ENCODE measurements around the gene ZBTB46. TPM values are rescaled to one million over a fixed set of nuclear protein-coding genes. Genes with fewer than 3 reads are reported as not detected.
A peak's percentile ranks its signal among the peaks of the same experiment; 100 is the strongest.

ZBTB46 gene
- total and polyA plus RNA-seq, 10 of the 15 experiments (the other 5 are each of a cell fraction or from before 2014, with no cell fraction given): 0.15 to 0.92 (median 0.34) TPM

DNA sequence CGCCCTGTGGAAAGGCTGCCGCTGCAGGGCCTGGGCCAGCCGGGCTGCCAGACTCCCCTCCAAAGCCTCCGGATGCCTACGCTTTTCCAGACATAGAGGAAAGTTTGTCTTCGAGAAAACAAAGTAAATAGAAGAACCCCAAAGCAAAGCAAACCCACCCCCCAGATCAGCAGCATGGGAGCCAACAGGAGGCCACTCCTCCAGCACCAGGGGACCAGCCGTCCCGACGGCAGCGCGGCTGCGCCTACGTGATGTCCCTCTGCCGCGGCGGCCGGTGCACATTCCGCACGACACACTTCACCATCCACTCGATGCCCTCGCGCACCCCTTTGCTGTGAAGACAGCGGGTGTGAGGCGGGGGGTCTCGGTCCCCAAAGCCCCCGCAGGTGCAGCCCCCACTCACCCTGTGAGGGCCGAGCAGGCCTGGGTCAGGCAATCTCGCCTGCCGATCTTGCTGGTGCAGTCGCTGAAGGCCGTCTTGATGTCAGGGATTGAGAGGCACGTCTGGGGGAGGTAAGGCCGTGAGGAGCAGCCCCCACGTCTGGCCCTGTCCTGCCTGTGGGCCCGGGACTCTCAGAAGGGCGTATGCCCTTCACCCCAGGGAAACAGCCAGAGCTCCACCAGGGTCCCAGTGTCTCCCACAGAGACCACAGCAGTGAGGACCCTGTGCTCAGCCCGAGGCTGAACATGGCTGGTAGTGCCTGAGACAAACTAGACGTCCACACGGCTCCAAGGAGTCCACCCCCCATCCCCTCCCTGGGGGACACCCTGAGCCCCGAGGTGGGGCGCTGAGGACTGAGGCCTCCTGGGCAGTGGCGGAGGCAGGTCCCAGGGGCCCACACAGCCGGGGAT, 130.6 kb downstream of the ZBTB46 start:
- DNase-seq (ENCODE audit: low read depth, low spot score) (no peak), FAIRE-seq (no peak), ATAC-seq (no peak)
- ChIA-PET CTCF (no interaction called here), POLR2A (interaction anchor here (0.6 kb wide), 1 partner anchor 191 kb away, joined by 4 read pairs; no protein-coding TSS in a partner anchor), SMC1A (ENCODE audit: uncharacterized antibody, unreplicated experiment) (no interaction called here), RAD21 (ENCODE audit: unreplicated experiment) (no interaction called here)
- no peak overlapping the region for H3K4me3 ChIP-seq
- no peak overlapping the region for H3K9ac ChIP-seq (ENCODE audit: control insufficient read depth, insufficient read depth, low read length)
- H3K79me2 ChIP-seq (ENCODE audit: control insufficient read depth, insufficient read depth, low read length): no peaks in the 10 kb centered on the region; the same call in 1 of the 2 replicates
- no peaks in the 10 kb centered on the region for H3K27me3 ChIP-seq (replicated peaks in 1 of 2; ENCODE audit: control insufficient read depth in 2 of 2, insufficient read depth in 2 of 2, low read length in 1 of 2)
- 89% methylated on average over 42 of the region's 43 CpGs for WGBS (ENCODE audit: insufficient coverage, insufficient replicate concordance, low lambda C conversion rate, missing lambda C conversion rate)
- in situ Hi-C loops (cut with MboI): no loop called here
- intact Hi-C loops (cut with micrococcal nuclease; ENCODE audit: unreplicated experiment): no loop called here
- no peak overlapping the region for H2AFZ ChIP-seq (ENCODE audit: control insufficient read depth, low read depth, low read length)
- H4K20me1 ChIP-seq (ENCODE audit: control insufficient read depth, insufficient read depth): no peaks in the 10 kb centered on the region
- peaks cover 3 to 5% of the 10 kb centered on the region in 2 experiments; a peak in 3 of 4 replicates for H3K36me3 ChIP-seq (ENCODE audit: control insufficient read depth in 2 of 2, insufficient read depth in 2 of 2, low read length in 1 of 2)
- no peaks in the 10 kb centered on the region for H3K9me3 ChIP-seq (replicated peaks; ENCODE audit: control insufficient read depth, insufficient read depth, low read length)
- no peak overlapping the region for H3K4me2 ChIP-seq (ENCODE audit: control insufficient read depth, insufficient read depth)
- no peak overlapping the region for H3K27ac ChIP-seq (ENCODE audit: control insufficient read depth, insufficient read depth)
- TF ChIP-seq TCF3 (IDR thresholded peaks at IDR 0.05; ENCODE audit: borderline replicate concordance, insufficient read depth, low read depth, low read length) (no peak), MEF2B (IDR thresholded peaks at IDR 0.05; ENCODE audit: partially characterized antibody, poor library complexity, severe bottlenecking) (no peak), ZNF207 (IDR thresholded peaks at IDR 0.05; ENCODE audit: borderline replicate concordance) (no peak), CHD2 (IDR thresholded peaks at IDR 0.05; ENCODE audit: borderline replicate concordance, low read depth, low read length) (no peak), POLR2A (IDR thresholded peaks at IDR 0.05; ENCODE audit: low read depth, low read length) (peak; percentile 54; the same call in 1 of the 2 replicates)
- TF ChIP-seq, protein P1, sequence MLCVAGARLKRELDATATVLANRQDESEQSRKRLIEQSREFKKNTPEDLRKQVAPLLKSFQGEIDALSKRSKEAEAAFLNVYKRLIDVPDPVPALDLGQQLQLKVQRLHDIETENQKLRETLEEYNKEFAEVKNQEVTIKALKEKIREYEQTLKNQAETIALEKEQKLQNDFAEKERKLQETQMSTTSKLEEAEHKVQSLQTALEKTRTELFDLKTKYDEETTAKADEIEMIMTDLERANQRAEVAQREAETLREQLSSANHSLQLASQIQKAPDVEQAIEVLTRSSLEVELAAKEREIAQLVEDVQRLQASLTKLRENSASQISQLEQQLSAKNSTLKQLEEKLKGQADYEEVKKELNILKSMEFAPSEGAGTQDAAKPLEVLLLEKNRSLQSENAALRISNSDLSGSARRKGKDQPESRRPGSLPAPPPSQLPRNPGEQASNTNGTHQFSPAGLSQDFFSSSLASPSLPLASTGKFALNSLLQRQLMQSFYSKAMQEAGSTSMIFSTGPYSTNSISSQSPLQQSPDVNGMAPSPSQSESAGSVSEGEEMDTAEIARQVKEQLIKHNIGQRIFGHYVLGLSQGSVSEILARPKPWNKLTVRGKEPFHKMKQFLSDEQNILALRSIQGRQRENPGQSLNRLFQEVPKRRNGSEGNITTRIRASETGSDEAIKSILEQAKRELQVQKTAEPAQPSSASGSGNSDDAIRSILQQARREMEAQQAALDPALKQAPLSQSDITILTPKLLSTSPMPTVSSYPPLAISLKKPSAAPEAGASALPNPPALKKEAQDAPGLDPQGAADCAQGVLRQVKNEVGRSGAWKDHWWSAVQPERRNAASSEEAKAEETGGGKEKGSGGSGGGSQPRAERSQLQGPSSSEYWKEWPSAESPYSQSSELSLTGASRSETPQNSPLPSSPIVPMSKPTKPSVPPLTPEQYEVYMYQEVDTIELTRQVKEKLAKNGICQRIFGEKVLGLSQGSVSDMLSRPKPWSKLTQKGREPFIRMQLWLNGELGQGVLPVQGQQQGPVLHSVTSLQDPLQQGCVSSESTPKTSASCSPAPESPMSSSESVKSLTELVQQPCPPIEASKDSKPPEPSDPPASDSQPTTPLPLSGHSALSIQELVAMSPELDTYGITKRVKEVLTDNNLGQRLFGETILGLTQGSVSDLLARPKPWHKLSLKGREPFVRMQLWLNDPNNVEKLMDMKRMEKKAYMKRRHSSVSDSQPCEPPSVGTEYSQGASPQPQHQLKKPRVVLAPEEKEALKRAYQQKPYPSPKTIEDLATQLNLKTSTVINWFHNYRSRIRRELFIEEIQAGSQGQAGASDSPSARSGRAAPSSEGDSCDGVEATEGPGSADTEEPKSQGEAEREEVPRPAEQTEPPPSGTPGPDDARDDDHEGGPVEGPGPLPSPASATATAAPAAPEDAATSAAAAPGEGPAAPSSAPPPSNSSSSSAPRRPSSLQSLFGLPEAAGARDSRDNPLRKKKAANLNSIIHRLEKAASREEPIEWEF (IDR thresholded peaks at IDR 0.05; ENCODE audit: insufficient replicate concordance, low read depth, low read length): no peak
- TF ChIP-seq, protein P2, sequence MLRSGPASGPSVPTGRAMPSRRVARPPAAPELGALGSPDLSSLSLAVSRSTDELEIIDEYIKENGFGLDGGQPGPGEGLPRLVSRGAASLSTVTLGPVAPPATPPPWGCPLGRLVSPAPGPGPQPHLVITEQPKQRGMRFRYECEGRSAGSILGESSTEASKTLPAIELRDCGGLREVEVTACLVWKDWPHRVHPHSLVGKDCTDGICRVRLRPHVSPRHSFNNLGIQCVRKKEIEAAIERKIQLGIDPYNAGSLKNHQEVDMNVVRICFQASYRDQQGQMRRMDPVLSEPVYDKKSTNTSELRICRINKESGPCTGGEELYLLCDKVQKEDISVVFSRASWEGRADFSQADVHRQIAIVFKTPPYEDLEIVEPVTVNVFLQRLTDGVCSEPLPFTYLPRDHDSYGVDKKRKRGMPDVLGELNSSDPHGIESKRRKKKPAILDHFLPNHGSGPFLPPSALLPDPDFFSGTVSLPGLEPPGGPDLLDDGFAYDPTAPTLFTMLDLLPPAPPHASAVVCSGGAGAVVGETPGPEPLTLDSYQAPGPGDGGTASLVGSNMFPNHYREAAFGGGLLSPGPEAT (IDR thresholded peaks at IDR 0.05; ENCODE audit: low read depth): no peak
- TF ChIP-seq, protein P3, sequence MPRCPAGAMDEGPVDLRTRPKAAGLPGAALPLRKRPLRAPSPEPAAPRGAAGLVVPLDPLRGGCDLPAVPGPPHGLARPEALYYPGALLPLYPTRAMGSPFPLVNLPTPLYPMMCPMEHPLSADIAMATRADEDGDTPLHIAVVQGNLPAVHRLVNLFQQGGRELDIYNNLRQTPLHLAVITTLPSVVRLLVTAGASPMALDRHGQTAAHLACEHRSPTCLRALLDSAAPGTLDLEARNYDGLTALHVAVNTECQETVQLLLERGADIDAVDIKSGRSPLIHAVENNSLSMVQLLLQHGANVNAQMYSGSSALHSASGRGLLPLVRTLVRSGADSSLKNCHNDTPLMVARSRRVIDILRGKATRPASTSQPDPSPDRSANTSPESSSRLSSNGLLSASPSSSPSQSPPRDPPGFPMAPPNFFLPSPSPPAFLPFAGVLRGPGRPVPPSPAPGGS (IDR thresholded peaks at IDR 0.05; ENCODE audit: borderline replicate concordance, insufficient read depth, low read depth, low read length, poor library complexity, severe bottlenecking): peak; percentile 13
- no TSS peak for BruUV-seq (replicated peaks)
- H3K4me1 ChIP-seq (ENCODE audit: control insufficient read depth, insufficient read depth, low read length): peaks cover 16% of the 10 kb centered on the region

All from GM12878 (cell line).